ENCODE data around the gene RGS11.

The RGS11 gene

GRCh38 chr16:228151-228851 lies 47.4 kb downstream of the RGS11 start:
- no peak for DNase-seq

DNA sequence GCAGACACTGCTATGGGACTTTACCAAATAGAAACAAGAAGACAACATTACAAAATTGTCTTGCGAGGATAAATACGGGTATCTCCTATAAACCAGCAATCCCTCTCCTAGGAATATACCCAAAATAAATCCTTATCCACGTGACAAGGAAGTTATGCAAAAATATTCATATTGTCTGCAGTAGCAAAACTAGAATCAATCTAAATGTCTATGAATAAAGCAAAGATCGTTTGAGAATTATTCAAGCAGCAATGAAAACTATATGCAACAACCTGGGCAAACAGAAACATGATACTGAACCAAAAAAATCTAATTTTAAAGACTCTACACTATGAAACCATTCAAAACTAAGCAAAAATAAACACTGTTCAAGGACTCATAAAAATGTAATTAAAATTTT lies 55.7 kb downstream of the RGS11 start:
- no peak for DNase-seq

Measured in NCI-H2107 (cell line).